HUES6 (cell line): ENCODE measurements around the gene VIPAS39.

Experiments
- H3K27ac ChIP-seq: 2 replicates; pipeline ENCODE4 v1.7.0; 2013; ENCODE audit warnings: low read depth, mild to moderate bottlenecking, low read length, inconsistent platforms
- H3K27me3 ChIP-seq: 2 replicates; pipeline ENCODE4 v1.6.1; 2013; ENCODE audit warnings: low read length; ENCODE audit not compliant: control insufficient read depth, insufficient read depth
- H3K36me3 ChIP-seq: 2 replicates; pipeline ENCODE4 v1.6.1; 2013; ENCODE audit warnings: low read length; ENCODE audit not compliant: control insufficient read depth, insufficient read depth
- H3K4me1 ChIP-seq: 2 replicates; pipeline ENCODE4 v1.6.1; 2013; ENCODE audit warnings: low read length; ENCODE audit not compliant: control insufficient read depth, insufficient read depth
- H3K4me3 ChIP-seq: 2 replicates; pipeline ENCODE4 v1.5.1; 2013; ENCODE audit warnings: low read depth, low read length
- H3K9ac ChIP-seq: one replicate; pipeline ENCODE4 v1.6.1; 2013; ENCODE audit warnings: mild to moderate bottlenecking, low read length
- H3K9me3 ChIP-seq: 2 replicates; pipeline ENCODE4 v1.6.1; 2013; ENCODE audit warnings: low read depth, low read length; ENCODE audit not compliant: control insufficient read depth, insufficient read depth

The VIPAS39 gene

DNA sequence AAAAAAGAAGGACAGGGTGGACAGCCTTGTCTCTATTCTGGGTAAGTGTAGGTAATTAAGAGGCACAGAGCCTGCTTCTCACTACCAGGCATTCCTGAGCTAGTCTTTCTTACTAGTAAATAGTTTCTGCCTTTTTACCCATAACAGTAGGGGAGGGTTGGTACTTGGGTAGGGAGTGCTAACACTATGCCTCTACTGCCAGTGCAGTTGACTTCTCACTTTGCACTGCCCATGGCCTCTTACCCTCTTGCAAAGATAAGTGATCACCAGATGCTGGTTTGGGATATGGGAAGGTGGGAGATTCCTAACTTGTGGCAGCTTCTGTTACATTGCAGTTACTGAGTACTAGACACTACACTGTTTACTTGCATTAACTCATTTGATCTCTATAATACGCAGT is 12.1 kb upstream of the VIPAS39 start:
- Histone ChIP-seq H3K9ac (no peak overlapping the region), H3K27me3 (no peaks in the 10 kb centered on the region), H3K4me1 (peaks cover 24% of the 10 kb centered on the region), H3K27ac (no peak overlapping the region), H3K4me3 (no peak overlapping the region), H3K9me3 (no peaks in the 10 kb centered on the region), H3K36me3 (peaks cover 49% of the 10 kb centered on the region)

DNA sequence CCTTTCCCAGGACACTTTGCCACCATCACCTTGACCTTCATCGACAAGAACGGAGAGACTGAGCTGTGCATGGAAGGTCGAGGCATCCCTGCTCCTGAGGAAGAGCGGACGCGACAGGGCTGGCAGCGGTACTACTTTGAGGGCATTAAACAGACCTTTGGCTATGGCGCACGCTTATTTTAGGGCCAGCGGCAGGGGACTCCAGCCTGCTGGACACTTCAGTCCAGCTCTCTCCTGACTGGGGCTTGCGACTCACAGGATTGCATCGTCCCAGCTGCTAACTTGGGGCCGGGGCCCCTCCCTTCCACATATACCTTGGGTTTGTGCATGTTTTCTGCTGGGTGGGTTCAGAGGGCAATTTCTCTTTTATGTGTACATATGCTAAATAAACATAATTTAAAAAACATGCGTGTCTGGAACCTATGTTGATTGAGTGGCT is 11.7 kb upstream of the VIPAS39 start:
- H3K9ac ChIP-seq, result no peak overlapping the region
- H3K4me1 ChIP-seq, result peaks cover 24% of the 10 kb centered on the region

GRCh38 chr14:77467801-77468200 is 10.4 kb upstream of the VIPAS39 start:
- Histone ChIP-seq H3K27ac (no peak overlapping the region), H3K9me3 (no peaks in the 10 kb centered on the region), H3K4me1 (peaks cover 21% of the 10 kb centered on the region), H3K27me3 (no peaks in the 10 kb centered on the region), H3K9ac (no peak overlapping the region), H3K36me3 (peaks cover 65% of the 10 kb centered on the region), H3K4me3 (no peak overlapping the region)

More for the DNA sequence above, 11.7 kb upstream of the VIPAS39 start:
- no peak overlapping the region for H3K4me3 ChIP-seq
- no peaks in the 10 kb centered on the region for H3K9me3 ChIP-seq
- H3K27me3 ChIP-seq, result no peaks in the 10 kb centered on the region
- no peak overlapping the region for H3K27ac ChIP-seq
- peaks cover 53% of the 10 kb centered on the region for H3K36me3 ChIP-seq

DNA sequence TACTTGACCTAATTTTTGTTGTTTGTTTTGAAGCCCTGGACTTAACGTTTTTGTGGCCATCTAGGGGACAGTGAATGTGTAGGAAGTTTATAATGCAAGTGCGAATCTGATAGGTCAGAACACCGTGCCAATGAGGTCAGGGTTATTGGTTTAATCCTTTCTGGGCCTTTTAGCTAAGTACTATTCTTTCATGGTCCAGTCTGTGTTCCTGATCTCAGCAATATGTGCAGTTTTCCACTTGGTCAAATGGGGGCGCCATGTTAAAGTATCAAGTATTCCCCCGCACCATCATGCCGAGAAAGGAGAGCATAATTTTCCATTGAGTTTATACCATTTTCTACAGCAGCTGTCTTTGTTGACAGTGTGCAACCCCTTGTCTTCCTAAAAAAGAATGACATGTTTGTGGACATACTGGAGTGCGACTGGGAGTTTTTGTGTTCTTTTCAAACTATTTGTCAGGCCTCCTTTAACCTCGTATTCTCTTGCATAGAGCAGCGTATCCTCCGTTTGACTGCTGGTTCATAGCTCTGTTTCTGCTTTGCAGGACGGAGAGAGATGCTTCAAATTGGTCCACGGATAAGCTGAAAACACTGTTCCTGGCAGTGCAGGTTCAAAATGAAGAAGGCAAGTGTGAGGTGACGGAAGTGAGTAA is 1.8 kb upstream of the VIPAS39 start:
- peaks cover 45% of the 10 kb centered on the region for H3K36me3 ChIP-seq
- H3K27ac ChIP-seq, result no peak overlapping the region
- H3K4me1 ChIP-seq, result peaks cover 7% of the 10 kb centered on the region; the same call in 1 of the 2 replicates
- H3K27me3 ChIP-seq, result no peaks in the 10 kb centered on the region
- H3K4me3 ChIP-seq, result peak overlapping the region; percentile 70
- H3K9me3 ChIP-seq, result no peaks in the 10 kb centered on the region
- H3K9ac ChIP-seq, result peak overlapping the region; percentile 85

- Histone ChIP-seq H3K9ac (peak overlapping the region; percentile 85), H3K27me3 (no peaks in the 10 kb centered on the region), H3K9me3 (no peaks in the 10 kb centered on the region), H3K27ac (peak overlapping the region; percentile 76), H3K4me3 (peak overlapping the region; percentile 70), H3K36me3 (peaks cover 38% of the 10 kb centered on the region), H3K4me1 (peaks cover 7% of the 10 kb centered on the region; the same call in 1 of the 2 replicates)
Measured at GRCh38 chr14:77458249-77458950, 999 bp upstream of the VIPAS39 start.

DNA sequence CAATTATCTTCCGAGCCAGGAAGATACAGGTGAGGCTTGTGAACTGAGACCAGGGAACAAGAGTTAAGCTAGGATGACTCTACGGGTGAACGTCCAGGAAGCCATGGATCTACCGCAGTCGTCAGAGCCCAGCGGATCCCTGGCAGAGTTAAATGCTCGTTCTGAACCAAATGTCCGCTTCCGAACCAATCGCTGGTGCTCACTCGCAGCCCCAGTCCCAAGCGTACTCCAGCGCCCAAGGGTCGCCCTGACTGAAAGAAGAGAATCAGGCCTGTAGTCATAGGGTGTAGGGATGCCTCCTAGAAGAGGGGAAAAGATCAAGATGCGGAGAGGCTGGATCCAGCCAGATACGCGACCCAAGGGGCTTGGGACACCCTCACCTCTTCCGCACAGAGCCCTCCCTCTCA is 283 bp downstream of the VIPAS39 start:
- Histone ChIP-seq H3K9me3 (no peaks in the 10 kb centered on the region), H3K4me3 (peak overlapping the region; percentile 70), H3K9ac (peak overlapping the region; percentile 85), H3K4me1 (peaks cover 7% of the 10 kb centered on the region; the same call in 1 of the 2 replicates), H3K27me3 (no peaks in the 10 kb centered on the region), H3K36me3 (peaks cover 32% of the 10 kb centered on the region), H3K27ac (no peak overlapping the region)

DNA sequence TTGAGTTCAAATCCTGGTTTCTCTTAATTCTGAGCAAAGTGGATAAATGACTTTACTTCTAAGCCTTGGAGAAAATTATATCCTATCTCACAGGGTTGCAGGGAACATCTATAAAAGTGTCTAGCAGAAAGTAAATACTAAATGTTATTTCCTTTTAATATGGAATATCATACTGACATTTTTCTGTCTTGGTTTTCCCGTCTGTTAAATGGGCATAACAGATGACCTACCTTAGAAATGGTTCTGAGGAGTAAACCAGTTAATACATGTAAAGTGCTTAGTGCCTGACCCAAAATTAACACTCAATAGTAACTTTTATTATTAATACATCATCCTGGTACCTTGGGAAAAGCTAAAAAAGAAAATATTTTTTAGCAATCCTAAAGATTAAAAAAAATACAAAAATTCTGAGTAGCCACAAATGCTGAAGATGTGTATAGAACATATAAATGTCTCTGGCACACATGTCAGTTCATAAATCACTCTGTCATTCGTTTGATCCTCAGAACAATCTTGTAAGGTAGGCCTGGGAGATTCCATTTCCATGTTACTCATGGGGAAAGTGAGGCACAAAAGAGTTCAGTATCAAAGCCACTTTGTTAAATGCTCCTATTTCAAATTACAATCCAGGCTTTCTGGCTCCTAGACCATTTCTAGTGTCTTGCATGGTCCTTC is 1.3 kb downstream of the VIPAS39 start:
- H3K27ac ChIP-seq, result no peak overlapping the region

DNA sequence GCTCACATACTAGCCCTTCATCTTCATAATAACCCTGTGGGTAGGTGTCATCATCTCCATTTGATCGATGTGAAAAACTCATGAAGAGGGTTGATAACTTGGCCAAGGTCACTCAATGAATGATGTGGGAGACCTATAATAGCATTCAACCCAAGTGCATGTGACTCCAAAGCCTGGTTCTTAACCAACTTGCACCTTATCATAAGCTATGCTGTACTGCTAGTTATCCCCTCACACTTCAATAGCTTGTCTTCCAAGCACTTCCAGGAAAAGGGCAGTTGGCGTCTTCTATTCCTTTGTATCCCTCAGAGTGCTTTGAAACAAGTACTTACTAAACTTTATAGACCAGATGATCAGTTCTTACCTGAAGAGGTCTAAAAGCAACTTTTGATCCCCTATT is 15.2 kb downstream of the VIPAS39 start:
- Histone ChIP-seq H3K27ac (no peak overlapping the region), H3K9ac (no peak overlapping the region), H3K4me3 (no peak overlapping the region), H3K4me1 (no peaks in the 10 kb centered on the region), H3K9me3 (no peaks in the 10 kb centered on the region), H3K36me3 (peaks cover 54% of the 10 kb centered on the region), H3K27me3 (no peaks in the 10 kb centered on the region)

More for the DNA sequence above, 1.3 kb downstream of the VIPAS39 start:
- Histone ChIP-seq H3K4me1 (peaks cover 7% of the 10 kb centered on the region; the same call in 1 of the 2 replicates), H3K36me3 (peaks cover 32% of the 10 kb centered on the region), H3K4me3 (peak overlapping the region; percentile 70), H3K27me3 (no peaks in the 10 kb centered on the region), H3K9ac (no peak overlapping the region), H3K9me3 (no peaks in the 10 kb centered on the region)

DNA sequence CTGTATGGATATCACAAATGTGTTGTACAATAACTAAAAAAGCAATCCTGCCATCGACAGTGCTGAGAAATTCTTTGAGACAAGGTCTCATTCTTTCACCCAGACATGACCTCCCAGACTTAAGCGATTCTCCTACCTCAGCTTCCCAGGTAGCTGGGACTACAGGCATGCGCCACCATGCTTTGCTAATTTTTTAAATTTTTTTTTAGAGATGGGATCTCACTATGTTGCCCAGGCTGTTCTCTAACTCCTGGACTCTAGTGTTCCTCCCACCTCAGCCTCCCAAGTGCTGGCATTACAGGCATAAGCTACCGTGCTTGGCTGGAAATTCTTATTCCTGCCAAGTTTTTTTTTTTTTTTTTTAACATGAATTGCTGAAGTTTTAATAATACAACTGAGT is 17.5 kb downstream of the VIPAS39 start:
- no peaks in the 10 kb centered on the region for H3K9me3 ChIP-seq
- H3K4me3 ChIP-seq, result no peak overlapping the region
- no peaks in the 10 kb centered on the region for H3K4me1 ChIP-seq
- H3K36me3 ChIP-seq, result peaks cover 65% of the 10 kb centered on the region
- no peak overlapping the region for H3K9ac ChIP-seq
- no peak overlapping the region for H3K27ac ChIP-seq
- no peaks in the 10 kb centered on the region for H3K27me3 ChIP-seq

DNA sequence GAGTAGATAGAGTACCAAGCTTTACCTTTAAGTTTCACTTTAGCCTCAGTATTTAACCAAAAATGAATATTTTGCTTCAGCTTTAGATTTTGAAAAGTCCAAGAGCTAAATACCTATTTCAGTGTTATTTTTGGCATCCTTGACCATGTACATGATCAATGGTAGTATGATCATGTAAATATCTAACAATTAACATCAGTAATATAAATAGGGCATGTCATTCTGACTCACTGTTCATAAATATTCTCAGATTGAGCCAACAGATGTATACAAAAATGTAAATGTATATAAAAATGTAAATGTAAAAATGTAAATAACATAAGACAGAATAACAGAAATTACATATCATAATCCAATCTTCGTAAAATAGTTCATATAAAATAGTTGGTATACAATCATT is 18.8 kb downstream of the VIPAS39 start:
- Histone ChIP-seq H3K9ac (no peak overlapping the region), H3K27ac (no peak overlapping the region), H3K36me3 (peaks cover 68% of the 10 kb centered on the region), H3K4me3 (no peak overlapping the region), H3K9me3 (no peaks in the 10 kb centered on the region), H3K27me3 (no peaks in the 10 kb centered on the region), H3K4me1 (no peaks in the 10 kb centered on the region)

- H3K27me3 ChIP-seq, result no peaks in the 10 kb centered on the region
Measured at GRCh38 chr14:77436042-77436441, 21.4 kb downstream of the VIPAS39 start.

More at GRCh38 chr14:77436042-77436441, 21.4 kb downstream of the VIPAS39 start:
- Histone ChIP-seq H3K9ac (no peak overlapping the region), H3K4me1 (no peaks in the 10 kb centered on the region), H3K27ac (no peak overlapping the region), H3K36me3 (peaks cover 55% of the 10 kb centered on the region), H3K4me3 (no peak overlapping the region), H3K9me3 (no peaks in the 10 kb centered on the region)
